Colonic mucosa (tissue), 4 donors: ENCODE measurements around the gene DLG2. TPM values are rescaled to one million over a fixed set of nuclear protein-coding genes. Genes with fewer than 3 reads are reported as not detected.

Experiments
- DNase-seq: peaks from one replicate; pipeline ENCODE4 v3.0.0-alpha.2; 2020
- H3K27ac ChIP-seq: fragments of 200-600 bp; one replicate; pipeline ENCODE4 v1.8.0; 2021
- H3K27me3 ChIP-seq: fragments of 200-600 bp; one replicate; pipeline ENCODE4 v1.8.0; 2021
- H3K36me3 ChIP-seq: fragments of 200-600 bp; one replicate; pipeline ENCODE4 v1.8.0; 2021
- H3K4me1 ChIP-seq: fragments of 200-600 bp; one replicate; pipeline ENCODE4 v1.8.0; 2021; ENCODE audit warnings: mild to moderate bottlenecking
- H3K4me3 ChIP-seq: fragments of 200-600 bp; one replicate; pipeline ENCODE4 v1.8.0; 2021
- H3K9ac ChIP-seq, 2 donors: one replicate each; pipeline ENCODE4 v1.7.0; 2013; ENCODE audit warnings: control low read depth in 2 of 2, low read depth in 2 of 2, low read length in 2 of 2
- H3K9me3 ChIP-seq: fragments of 200-600 bp; one replicate; pipeline ENCODE4 v1.8.0; 2021
- intact Hi-C: fragments of 100-400 bp; cut with DNase I; formaldehyde crosslinking; loops from one replicate; pipeline ENCODE4 v1.14.1; 2022
- total RNA-seq, 2 donors: library from RNA; stranded (reverse); fragmentation: NEBNext Ultra II Directional in 1 of 2; extraction: Animal tissue kit (Norgen Biotek cat#: 25700) in 1 of 2; gene quantifications; one replicate each; pipeline ENCODE4 v1.2.1, GENCODE V29; 2021
- TF ChIP-seq, protein P1 (sequence below): fragments of 200-600 bp; IDR thresholded peaks from one replicate; pipeline ENCODE4 v1.8.0; 2022; ENCODE audit warnings: antibody characterized with exemption, mild to moderate bottlenecking
- donor health status: healthy.
- donor health status: DM: no; HTN: no; CAD: no.
- donor health status: DM: no; HTN: no; CAD: no.

The DLG2 gene
- total RNA-seq, 2 donors from 2014 or later: 1.4 to 3.3 TPM

DNA sequence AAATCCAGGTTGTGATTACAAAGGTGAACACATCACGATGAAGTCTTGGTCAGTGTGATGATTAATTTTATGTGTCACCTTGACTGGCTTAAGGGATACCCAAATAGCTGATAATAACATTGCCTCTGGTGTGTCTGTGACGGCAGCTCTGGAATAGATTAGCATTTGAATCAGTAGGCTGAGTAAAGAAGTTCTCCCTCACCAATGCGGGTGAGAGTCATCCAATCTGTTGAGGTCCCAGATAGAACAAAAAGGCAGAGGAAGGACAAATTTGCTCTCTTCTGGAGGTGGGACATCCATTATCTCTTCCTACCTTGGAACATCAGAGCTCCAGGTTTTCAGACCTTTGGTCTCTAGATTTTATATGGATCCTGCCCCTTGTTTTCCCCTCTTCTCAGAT lies 1484.7 kb downstream of the DLG2 start:
- no peaks in the 10 kb centered on the region for H3K4me1 ChIP-seq
- TF ChIP-seq, protein P1, sequence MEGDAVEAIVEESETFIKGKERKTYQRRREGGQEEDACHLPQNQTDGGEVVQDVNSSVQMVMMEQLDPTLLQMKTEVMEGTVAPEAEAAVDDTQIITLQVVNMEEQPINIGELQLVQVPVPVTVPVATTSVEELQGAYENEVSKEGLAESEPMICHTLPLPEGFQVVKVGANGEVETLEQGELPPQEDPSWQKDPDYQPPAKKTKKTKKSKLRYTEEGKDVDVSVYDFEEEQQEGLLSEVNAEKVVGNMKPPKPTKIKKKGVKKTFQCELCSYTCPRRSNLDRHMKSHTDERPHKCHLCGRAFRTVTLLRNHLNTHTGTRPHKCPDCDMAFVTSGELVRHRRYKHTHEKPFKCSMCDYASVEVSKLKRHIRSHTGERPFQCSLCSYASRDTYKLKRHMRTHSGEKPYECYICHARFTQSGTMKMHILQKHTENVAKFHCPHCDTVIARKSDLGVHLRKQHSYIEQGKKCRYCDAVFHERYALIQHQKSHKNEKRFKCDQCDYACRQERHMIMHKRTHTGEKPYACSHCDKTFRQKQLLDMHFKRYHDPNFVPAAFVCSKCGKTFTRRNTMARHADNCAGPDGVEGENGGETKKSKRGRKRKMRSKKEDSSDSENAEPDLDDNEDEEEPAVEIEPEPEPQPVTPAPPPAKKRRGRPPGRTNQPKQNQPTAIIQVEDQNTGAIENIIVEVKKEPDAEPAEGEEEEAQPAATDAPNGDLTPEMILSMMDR: no peak
- no peaks in the 10 kb centered on the region for H3K36me3 ChIP-seq
- no peak for DNase-seq
- intact Hi-C loops: no loop called here
- no peaks in the 10 kb centered on the region for H3K27me3 ChIP-seq
- no peak overlapping the region for H3K9ac ChIP-seq
- H3K9me3 ChIP-seq: no peaks in the 10 kb centered on the region
- no peak overlapping the region for H3K4me3 ChIP-seq
- H3K27ac ChIP-seq: no peak overlapping the region

DNA sequence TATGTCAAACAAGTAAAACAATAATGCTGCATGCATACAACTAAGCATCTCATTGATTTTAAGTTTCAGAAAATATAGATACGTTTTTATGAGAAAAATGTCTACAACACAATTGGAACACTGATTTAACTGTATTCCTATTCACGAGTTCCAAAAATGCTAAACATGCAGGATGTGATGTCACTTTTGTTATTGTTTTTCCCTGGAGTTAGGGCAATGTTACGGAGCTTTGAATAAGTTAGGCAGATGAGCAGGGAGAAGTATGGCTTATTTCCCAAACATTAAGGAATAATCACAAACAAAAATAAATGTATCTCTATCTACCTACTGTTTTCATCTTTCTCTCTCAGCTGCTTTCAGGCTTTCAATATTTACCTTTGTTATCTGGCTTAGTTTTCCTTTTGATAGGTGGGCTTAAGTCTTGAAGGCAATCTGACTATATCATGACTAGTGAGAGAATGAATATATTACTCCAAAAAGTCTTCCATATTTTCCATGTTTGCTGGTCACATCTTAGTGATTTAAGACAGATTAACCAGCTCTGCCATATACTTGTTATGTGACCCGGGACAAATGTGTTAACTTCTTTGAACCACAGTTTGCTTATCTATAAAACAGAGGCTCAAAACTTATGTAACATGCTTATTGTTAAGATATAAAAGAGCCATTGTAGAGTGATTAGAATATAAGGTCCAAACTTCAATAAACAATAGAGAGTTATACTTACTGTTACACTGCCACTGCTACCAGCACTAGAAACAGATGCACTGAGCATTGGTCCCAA lies 1486.6 kb downstream of the DLG2 start:
- no peaks in the 10 kb centered on the region for H3K4me1 ChIP-seq
- no peak overlapping the region for H3K4me3 ChIP-seq
- intact Hi-C loops: no loop called here
- H3K36me3 ChIP-seq: no peaks in the 10 kb centered on the region
- TF ChIP-seq, protein P1: no peak
- no peak overlapping the region for H3K27ac ChIP-seq
- no peak overlapping the region for H3K9ac ChIP-seq
- no peaks in the 10 kb centered on the region for H3K9me3 ChIP-seq
- DNase-seq: no peak
- H3K27me3 ChIP-seq: no peaks in the 10 kb centered on the region

DNA sequence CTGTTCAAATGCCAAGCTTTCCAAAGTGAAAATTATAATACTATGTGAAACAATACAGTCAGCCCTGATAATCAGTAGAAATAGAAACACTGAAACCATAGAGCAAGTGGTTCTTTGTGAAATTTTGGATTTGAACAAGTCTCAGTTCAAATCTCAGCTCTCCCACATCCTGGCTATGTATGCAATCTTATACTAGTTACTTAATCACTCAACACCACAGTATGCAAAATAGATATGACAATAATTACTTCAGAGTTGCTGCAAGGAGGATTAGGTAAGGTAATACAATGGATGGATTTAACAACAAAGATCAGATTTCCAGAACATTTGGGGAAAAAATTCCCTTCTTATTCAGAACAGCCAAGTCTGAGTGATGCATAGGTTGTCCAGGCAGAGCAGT lies 1489.2 kb downstream of the DLG2 start:
- H3K36me3 ChIP-seq: no peaks in the 10 kb centered on the region
- intact Hi-C loops: no loop called here
- no peak overlapping the region for H3K4me3 ChIP-seq
- no peak overlapping the region for H3K9ac ChIP-seq
- H3K9me3 ChIP-seq: no peaks in the 10 kb centered on the region
- H3K4me1 ChIP-seq: no peaks in the 10 kb centered on the region
- DNase-seq: no peak
- H3K27me3 ChIP-seq: no peaks in the 10 kb centered on the region
- H3K27ac ChIP-seq: no peak overlapping the region
- TF ChIP-seq, protein P1: no peak

DNA sequence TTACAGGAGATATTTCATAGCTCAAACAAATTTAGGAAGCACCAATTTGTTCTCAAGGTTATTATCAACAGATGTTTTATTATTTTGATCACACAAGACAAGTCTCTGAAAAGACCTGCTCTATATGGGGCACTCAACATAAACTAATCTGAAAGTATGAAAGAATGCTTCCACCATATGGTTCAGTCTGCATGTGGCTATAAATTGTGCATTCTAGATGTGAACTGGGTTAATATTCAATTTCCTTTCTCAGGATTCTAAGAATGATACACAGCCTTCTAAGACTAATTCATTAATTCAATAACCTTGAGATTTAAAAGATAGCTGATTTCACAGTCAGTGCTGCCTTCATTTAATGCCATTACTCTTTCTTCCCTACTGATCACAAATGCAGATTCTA lies 1489.6 kb downstream of the DLG2 start:
- Histone ChIP-seq H3K9me3 (no peaks in the 10 kb centered on the region), H3K9ac (no peak overlapping the region), H3K4me3 (no peak overlapping the region), H3K27ac (no peak overlapping the region), H3K36me3 (no peaks in the 10 kb centered on the region), H3K4me1 (no peaks in the 10 kb centered on the region), H3K27me3 (no peaks in the 10 kb centered on the region)
- DNase-seq: no peak
- intact Hi-C loops: no loop called here
- TF ChIP-seq, protein P1: no peak

DNA sequence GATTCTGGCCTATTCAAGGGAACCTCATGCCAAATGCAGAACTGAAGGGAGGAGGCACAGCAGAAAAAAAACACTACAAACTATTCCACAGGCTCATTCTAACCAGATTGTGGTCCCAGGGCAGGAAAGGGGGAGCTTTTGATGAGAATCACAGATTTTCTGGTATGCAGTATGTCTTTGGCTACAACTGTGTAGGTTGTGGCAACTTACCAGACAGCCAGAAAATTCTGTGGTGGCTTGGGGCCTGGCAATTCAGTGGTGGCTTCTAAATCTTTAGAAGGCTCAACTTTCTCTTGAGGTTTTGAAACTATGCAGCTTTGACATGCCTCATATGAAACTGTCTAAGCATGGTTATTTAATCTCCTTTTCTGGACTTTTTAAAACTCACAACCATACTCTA lies 1490.2 kb downstream of the DLG2 start:
- Histone ChIP-seq H3K27ac (no peak overlapping the region), H3K27me3 (no peaks in the 10 kb centered on the region), H3K4me1 (no peaks in the 10 kb centered on the region), H3K9ac (no peak overlapping the region), H3K36me3 (no peaks in the 10 kb centered on the region), H3K4me3 (no peak overlapping the region), H3K9me3 (no peaks in the 10 kb centered on the region)
- intact Hi-C loops: no loop called here
- TF ChIP-seq, protein P1: no peak
- DNase-seq: no peak
